GM12878 (cell line): ENCODE results near the gene KRTAP10-8. TPM values are rescaled to one million over a fixed set of nuclear protein-coding genes. Genes with fewer than 3 reads are reported as not detected.

Experiments used
- CTCF ChIP-seq, 3 experiments: IDR thresholded peaks in 2 of 3; conservative IDR thresholded peaks in 1 of 3; 2 replicates each; pipeline ENCODE4 v1.5.1; 2011; ENCODE audit warnings: low read depth in 3 of 3, low read length in 3 of 3, mild to moderate bottlenecking in 3 of 3, control low read depth in 2 of 3, moderate library complexity in 2 of 3, inconsistent platforms in 1 of 3, mixed read lengths in 1 of 3; ENCODE audit not compliant: control insufficient read depth in 2 of 3, insufficient read depth in 1 of 3; ENCODE audit errors: extremely low read depth in 1 of 3
- HSF1 ChIP-seq: fragments of 150-350 bp; IDR thresholded peaks from 2 replicates; pipeline ENCODE4 v1.6.1; 2014; ENCODE audit warnings: mild to moderate bottlenecking, low read depth, low read length
- IRF5 ChIP-seq: fragments of 450-650 bp; IDR thresholded peaks from 2 replicates; pipeline ENCODE4 v1.6.1; 2017; ENCODE audit warnings: borderline replicate concordance
- ZNF24 ChIP-seq: fragments of 450-650 bp; IDR thresholded peaks from 2 replicates; pipeline ENCODE4 v1.6.1; 2017; ENCODE audit warnings: antibody characterized with exemption, mild to moderate bottlenecking
- polyA plus RNA-seq, 11 experiments: library from polyadenylated mRNA; depleted of rRNA in 4 of 11; unstranded in 6 of 11; stranded (reverse) in 5 of 11; fragments of >200 nt; fragmentation: Nextera tagmentation in 4 of 11; fragmentation: Illumina TruSeq in 1 of 11; extraction: Ambion mirVana in 4 of 11; extraction: Trizol in 1 of 11; gene quantifications; 1 replicate in 1 of 11; 2 replicates in 10 of 11; pipeline versions ENCODE4 v1.2.1 to v1.2.3, GENCODE V29; 2011 to 2016; ENCODE audit warnings: inconsistent platforms in 2 of 11, missing spikeins in 2 of 11, low read depth in 1 of 11
- total RNA-seq, 4 experiments: library from RNA; depleted of rRNA in 3 of 4; stranded (reverse); fragments of >200 nt in 3 of 4; fragmentation: Illumina TruSeq in 1 of 4; extraction: Trizol in 1 of 4; gene quantifications; 2 replicates each; pipeline versions ENCODE4 v1.2.1 to v1.2.3, GENCODE V29; 2013 to 2021

Gene KRTAP10-8
- total and polyA plus RNA-seq, 10 of the 15 experiments (the other 5 are each of a cell fraction or from before 2014, with no cell fraction given) = not detected

- no peak for TF ChIP-seq IRF5
- no peak for TF ChIP-seq CTCF (IDR thresholded peaks at IDR 0.05 in 2 of 3, conservative IDR thresholded peaks at IDR 0.05 in 1 of 3; ENCODE audit: control insufficient read depth in 2 of 3, extremely low read depth in 1 of 3, insufficient read depth in 1 of 3, low read depth in 3 of 3, low read length in 3 of 3)
- TF ChIP-seq ZNF24 = no peak
- no peak for TF ChIP-seq HSF1
Measured at GRCh38 chr21:44571844-44572782, 39.8 kb upstream of the KRTAP10-8 start (continued).
